IPS-11a (cell line): Measurements from ENCODE around the gene SF1.

ENCODE experiments used
- H3K4me3 ChIP-seq: one replicate; pipeline ENCODE4 v1.5.1; 2013; ENCODE audit warnings: low read depth, low read length, control low read depth

The SF1 gene

DNA sequence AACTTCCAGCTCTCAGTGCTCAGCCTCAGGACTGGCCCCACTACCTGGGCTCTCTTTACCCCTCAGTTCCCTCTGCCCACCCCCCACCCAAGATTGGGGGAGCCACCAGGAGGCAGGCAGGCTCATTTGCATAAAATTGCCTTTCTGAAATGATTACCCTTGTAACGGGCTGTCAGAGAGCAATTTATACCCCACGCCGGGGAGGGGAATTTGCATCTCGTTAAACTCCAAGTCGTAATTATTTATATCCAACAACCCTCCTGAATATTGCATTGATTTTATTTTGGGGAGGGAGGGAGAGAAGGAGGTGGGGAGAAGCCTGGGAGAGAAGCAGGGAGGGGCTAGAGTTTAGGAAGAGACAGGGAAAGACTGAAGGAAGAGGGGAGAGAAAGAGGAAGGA lies 63.7 kb downstream of the SF1 start:
- no peak overlapping the region for H3K4me3 ChIP-seq
